B cell (primary cell): ENCODE measurements around the gene MNAT1.

ENCODE experiments used
- EZH2 ChIP-seq: IDR thresholded peaks from 2 replicates; pipeline ENCODE4 v1.6.1; 2012; ENCODE audit warnings: borderline replicate concordance, low read depth, mild to moderate bottlenecking, moderate library complexity, low read length; ENCODE audit not compliant: insufficient read depth, poor library complexity, severe bottlenecking
- TF ChIP-seq, protein P1 (sequence below): fragments of 200-600 bp; IDR thresholded peaks from one replicate; pipeline ENCODE4 v1.8.0; 2022; ENCODE audit warnings: antibody characterized with exemption, mild to moderate bottlenecking

DNA sequence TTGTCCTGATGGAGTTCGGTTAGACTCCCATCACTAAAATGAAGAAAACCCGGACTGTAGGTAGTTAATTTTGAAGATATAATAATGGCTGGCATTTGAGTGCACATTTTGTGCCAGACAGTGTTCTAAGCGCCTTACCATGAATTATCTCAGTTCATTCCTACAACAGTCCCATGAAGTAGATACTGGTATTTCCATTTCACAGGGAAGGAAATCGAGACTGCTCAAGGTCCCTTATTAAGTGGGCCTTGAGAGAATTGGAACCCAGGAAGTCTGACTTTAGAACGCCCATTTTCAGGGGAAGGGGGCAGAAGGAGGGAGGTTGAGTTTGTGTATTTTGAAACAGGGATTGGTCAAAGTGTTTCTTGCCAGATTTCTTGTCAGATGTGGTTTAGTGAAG, 855 bp downstream of the MNAT1 start:
- TF ChIP-seq, protein P1, sequence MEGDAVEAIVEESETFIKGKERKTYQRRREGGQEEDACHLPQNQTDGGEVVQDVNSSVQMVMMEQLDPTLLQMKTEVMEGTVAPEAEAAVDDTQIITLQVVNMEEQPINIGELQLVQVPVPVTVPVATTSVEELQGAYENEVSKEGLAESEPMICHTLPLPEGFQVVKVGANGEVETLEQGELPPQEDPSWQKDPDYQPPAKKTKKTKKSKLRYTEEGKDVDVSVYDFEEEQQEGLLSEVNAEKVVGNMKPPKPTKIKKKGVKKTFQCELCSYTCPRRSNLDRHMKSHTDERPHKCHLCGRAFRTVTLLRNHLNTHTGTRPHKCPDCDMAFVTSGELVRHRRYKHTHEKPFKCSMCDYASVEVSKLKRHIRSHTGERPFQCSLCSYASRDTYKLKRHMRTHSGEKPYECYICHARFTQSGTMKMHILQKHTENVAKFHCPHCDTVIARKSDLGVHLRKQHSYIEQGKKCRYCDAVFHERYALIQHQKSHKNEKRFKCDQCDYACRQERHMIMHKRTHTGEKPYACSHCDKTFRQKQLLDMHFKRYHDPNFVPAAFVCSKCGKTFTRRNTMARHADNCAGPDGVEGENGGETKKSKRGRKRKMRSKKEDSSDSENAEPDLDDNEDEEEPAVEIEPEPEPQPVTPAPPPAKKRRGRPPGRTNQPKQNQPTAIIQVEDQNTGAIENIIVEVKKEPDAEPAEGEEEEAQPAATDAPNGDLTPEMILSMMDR, result no peak
- TF ChIP-seq EZH2, result no peak
